GM20000 (cell line): Measurements from ENCODE around the gene ABHD4.

Source experiments
- DNase-seq: peaks from one replicate; pipeline ENCODE4 v3.0.0; 2012; ENCODE audit warnings: low spot score
- TF ChIP-seq, protein P1 (sequence below): IDR thresholded peaks from 2 replicates; pipeline ENCODE4 v1.5.1; 2012; ENCODE audit warnings: mild to moderate bottlenecking, control low read depth; ENCODE audit errors: extremely low read depth, missing control alignments

The ABHD4 gene

DNA sequence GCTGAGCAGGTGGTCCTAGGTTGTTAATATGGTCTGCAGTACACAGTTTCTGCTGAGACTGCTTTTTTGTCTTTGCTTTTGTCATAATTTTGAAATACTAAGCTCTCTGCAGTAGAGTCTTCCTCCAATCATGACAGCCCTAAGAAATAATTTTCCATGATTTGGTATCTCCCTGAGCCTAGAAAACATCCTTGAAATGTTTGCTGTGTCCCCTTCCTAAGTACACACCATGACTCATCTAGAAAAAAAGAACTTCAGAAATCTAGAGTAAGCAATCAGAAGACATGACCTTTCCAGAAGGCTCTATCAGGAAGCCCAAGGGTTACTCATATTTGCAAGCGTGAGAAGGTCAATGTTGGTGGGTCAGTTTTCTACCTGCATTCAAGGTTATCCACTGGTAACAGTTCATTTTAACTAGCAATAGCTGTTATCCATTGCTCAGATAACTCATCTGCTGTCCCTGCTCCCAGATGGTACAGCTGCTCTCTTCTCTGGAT, 25.5 kb upstream of the ABHD4 start:
- TF ChIP-seq, protein P1, sequence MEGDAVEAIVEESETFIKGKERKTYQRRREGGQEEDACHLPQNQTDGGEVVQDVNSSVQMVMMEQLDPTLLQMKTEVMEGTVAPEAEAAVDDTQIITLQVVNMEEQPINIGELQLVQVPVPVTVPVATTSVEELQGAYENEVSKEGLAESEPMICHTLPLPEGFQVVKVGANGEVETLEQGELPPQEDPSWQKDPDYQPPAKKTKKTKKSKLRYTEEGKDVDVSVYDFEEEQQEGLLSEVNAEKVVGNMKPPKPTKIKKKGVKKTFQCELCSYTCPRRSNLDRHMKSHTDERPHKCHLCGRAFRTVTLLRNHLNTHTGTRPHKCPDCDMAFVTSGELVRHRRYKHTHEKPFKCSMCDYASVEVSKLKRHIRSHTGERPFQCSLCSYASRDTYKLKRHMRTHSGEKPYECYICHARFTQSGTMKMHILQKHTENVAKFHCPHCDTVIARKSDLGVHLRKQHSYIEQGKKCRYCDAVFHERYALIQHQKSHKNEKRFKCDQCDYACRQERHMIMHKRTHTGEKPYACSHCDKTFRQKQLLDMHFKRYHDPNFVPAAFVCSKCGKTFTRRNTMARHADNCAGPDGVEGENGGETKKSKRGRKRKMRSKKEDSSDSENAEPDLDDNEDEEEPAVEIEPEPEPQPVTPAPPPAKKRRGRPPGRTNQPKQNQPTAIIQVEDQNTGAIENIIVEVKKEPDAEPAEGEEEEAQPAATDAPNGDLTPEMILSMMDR: no peak
- DNase-seq: no peak

DNA sequence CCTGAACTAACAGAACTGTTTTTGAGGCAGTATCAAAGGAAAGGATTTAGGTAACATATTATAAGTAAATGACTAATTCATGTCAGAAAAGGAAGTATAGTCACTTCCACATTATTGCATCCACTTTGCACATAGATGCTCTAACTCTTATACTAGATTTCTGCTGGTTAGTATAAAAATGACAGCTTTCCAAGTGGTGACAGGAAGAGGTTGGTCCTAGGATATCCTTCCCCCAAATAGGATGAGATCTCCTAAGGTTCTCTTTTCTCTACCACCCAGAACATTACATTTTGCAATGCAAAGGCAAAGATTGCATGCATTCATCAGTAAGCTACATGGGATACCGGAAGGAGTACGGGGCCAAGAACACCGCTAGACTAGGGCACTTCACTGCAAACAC, 24.3 kb upstream of the ABHD4 start:
- TF ChIP-seq, protein P1: no peak
- DNase-seq: no peak

DNA sequence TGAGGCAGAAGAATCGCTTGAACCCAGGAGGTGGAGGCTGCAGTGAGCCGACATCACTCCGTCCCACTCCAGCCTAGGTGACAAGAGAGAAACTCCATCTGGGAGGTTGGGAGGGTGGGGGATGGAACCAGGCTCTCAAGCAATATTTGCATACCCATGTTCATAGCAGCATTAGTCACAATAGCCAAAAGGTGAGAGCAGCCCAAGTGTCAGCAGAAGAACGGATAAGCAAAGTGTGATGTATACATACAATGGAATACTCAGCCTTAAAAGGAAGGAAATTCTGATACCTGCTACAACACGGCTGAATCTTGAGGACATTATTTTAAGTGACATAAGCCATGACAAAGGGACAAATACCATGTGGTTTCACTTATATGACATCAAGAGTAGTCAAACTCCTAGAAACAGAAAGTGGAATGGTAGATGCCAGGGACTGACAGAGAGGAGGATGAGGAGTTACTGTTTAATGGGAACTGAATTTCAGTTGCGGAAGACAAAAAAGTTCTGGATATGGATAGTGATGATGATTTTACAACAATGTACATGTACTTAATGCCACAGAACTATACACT, 20.7 kb upstream of the ABHD4 start:
- no peak for DNase-seq
- TF ChIP-seq, protein P1: no peak

DNA sequence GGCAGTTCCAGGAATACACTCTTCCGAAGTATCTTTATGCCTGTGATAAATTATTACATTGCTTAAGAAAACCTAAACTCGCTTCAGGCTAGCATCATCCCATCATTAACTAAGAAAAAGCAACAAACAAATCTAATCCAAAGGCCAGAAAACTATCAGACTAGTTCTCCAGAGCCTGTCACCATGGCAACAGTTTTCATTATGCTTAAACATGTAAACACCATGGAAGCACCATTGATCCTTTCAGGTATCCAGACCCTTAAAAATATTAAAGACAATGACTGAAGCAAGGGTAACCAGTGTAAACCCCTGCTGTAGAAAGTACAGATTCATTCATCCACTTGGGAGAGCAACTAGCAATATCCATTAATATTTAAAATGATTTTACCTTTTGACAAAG, 18.9 kb upstream of the ABHD4 start:
- TF ChIP-seq, protein P1: no peak
- no peak for DNase-seq

DNA sequence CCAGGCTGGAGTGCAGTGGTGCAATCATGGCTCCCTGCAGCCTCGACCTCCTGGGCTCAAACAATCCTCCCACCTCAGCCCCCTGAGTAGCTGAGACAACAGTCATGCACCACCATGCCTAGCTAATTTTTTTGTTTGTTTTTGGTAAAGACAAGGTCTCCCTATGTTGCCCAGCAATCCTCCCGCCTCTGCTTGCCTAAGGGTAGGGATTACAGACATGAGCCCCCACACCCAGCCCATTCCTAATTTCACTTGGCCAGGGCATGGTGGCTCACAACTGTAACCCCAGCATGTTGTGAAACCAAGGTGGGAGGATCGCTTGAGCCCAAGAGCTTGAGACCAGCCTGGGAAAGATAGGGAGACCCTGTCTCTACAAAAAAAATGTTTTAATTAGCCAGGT, 18.2 kb upstream of the ABHD4 start:
- TF ChIP-seq, protein P1: no peak
- no peak for DNase-seq

DNA sequence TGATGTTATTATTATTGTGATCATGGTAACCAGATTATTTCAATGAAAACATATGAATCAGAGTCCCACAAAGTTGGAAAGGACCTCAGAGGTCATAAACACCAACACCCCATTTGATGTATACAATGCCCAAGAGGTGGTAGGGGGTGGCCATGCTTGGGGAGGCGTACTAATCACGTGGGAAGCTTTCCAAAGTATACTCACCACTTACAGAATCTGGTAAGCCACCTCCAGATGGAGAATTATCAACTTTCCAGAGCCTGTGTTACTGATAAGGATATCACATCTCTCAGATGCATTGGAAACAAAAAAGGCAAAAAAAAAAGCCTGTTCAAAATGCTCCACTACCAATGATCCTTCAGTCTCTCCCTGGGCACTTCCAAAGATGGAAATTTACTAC, 17.5 kb upstream of the ABHD4 start:
- no peak for DNase-seq
- TF ChIP-seq, protein P1: no peak

DNA sequence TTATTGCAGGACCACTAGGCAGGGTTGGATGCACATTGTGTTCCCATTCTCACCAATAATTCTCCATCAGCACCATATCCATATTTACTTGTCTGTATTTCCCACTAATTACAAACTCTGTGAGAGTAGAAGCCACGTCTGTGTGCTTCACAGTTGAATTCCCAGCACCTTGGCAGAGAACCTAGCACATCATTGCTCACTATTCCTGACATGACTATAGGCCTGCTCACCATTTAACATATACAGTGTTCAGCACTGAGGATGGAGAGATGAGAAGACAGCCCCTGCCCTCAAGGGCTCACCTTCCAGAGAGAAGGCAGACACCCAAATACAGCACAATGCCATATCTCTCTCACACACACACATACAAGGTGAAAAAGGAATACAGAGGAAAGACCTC, 14.1 kb upstream of the ABHD4 start:
- DNase-seq: no peak
- TF ChIP-seq, protein P1: no peak
